HT-29 (cell line): ENCODE measurements around the gene ANK3. TPM values are rescaled to one million over a fixed set of nuclear protein-coding genes. Genes with fewer than 3 reads are reported as not detected.

ENCODE experiments used
- DNase-seq: peaks from one replicate; pipeline ENCODE4 v3.0.0-alpha.2; 2015; ENCODE audit warnings: low spot score
- total RNA-seq: library from RNA; depleted of rRNA; stranded (reverse); fragments of >200 nt; shearing (Covaris generic); gene quantifications from 2 replicates; pipeline ENCODE4 v1.2.3, GENCODE V29; 2014

ANK3 gene
- total RNA-seq, 1 experiment from 2014 or later, result 11.5 TPM

DNA sequence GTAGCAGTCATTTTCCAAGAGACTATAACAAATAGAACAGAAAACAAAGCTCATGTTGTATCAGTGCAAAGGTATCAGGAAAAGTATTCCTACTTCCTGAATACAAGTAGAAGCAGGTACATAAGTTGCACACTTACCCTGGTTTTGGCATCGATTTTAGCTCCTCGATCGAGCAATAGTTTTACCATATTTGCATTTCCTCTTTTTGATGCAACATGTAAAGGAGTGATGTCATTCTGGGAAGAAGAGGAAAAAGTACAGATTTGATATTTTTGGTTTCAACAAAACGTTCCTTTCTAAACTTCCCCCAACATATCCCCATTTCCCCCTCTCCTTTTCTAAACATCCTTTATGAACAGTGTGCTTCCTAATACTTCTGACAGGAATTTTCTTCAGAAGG lies 155.1 kb downstream of the ANK3 start:
- DNase-seq, result no peak

GRCh38 chr10:60230892-60231291 lies 158.8 kb downstream of the ANK3 start:
- no peak for DNase-seq

DNA sequence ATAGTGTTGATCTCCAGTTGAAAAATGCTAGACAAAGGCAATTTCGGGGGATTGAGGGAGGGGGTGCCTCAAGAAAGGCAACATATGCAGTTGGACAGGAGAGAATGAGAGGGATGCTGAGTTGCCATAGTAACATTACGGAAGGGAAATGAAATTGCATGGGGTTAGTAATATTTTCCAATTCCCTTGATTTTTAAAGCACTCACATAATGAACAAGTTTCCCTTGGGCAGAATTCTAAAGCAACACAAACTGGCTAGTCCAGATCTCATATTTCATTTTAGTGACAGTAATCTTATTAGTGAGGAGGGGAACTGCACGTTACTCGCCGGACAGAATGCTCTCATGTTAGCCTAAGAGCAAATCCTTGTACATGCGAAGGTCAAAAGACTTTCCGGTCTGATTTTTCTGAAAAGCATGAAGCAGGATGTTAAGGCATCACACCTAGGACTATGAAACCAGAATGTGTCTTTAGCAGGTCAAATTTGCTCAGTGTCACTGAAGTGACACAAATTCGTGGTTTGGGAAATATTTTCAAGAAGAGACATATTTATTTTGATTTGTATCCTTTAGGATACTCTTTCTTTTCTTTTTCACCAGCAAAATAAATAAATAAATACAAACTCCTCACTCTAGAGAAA lies 165.5 kb downstream of the ANK3 start:
- no peak for DNase-seq

- DNase-seq, result no peak
Observed at GRCh38 chr10:60222047-60222446, 167.6 kb downstream of the ANK3 start.

DNA sequence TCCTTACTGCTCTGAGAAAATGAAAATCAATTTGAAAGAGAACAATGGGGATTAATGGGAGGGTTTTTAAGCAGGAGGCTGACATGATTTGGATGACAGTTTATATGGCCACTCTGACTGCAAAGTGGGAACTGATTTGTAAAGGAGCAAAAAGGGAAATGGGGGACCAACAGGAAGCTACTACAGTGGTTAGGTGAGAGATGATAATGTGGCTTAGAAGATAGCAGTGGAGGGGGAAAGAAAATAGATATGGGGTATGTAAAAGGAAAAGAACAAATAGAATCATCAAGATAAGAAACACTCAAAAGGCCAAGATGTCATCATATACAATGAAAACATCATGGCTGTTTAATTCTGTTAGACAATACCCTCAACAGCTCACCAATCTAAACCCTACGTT lies 177.5 kb downstream of the ANK3 start:
- DNase-seq, result no peak

GRCh38 chr10:60209874-60210570 lies 179.7 kb downstream of the ANK3 start:
- no peak for DNase-seq

- DNase-seq, result peak; percentile 62
Observed at GRCh38 chr10:60208676-60209269, 180.9 kb downstream of the ANK3 start.

DNA sequence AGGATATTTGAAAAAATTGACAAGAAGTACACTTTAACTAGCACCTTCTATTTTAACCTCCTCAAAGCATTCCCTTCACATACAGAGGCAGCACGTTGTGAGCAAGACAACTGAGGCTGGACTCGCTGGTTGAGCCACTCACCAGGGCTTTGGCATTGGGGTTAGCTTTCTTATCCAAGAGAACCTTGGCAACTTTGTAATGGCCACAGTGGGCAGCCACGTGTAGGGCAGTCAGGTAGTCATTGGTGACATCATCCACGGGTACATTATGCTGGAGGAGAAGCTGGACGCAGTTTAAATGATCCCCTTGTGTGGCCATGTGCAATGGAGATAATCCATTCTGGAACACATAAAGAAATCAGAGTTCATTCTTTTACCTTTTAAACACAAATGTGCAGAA lies 181.8 kb downstream of the ANK3 start:
- DNase-seq, result no peak

DNA sequence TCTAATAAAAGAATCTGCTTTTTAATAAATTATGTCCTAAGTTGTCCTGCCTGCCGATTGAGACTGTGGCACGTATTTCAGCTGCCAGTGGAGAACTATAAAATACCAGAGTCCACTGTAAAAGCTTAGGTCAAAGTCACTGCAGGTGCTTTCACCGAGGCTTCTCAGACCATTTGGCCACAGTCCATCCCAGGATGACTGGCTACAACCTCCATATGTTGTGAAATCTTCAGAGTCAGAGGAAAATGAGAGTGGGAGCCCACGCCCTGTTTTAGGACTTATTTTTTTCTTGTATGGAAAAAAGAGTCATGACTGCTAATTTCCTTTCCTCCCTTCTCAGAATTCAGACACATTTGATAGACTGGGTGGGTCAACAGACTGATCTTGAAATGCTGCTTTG lies 182.9 kb downstream of the ANK3 start:
- DNase-seq, result no peak

- DNase-seq, result no peak
Observed at GRCh38 chr10:60205741-60206140, 183.9 kb downstream of the ANK3 start.

DNA sequence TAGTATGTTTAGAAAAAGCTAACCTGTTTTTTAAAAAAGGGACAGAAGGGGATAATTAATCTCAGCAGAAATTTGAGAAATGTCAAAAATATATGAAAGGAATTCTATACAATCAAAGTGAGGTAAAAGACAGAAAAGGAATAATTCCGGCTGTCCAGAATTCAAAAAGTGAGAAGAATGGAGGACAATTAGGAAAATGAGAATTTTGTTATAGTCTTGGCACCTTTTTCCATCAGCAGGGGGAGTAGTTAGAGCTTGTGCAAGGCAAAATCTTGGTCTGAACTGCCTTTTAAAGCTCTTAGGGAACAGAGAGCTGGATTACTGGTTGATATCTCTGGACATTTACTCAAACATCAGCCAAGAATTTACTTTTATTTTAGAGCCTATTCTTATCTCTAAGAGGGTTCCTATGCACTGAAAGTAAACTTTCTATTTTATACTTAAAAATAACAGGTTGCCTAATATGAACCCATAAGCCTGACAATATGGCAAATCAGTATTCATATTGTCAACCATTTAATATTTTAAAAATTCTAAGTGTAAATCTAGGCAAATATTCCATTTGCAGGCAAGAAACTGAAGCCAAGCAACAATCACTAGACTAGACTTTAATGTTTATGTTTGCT lies 185.6 kb downstream of the ANK3 start:
- peak; percentile 58 for DNase-seq

DNA sequence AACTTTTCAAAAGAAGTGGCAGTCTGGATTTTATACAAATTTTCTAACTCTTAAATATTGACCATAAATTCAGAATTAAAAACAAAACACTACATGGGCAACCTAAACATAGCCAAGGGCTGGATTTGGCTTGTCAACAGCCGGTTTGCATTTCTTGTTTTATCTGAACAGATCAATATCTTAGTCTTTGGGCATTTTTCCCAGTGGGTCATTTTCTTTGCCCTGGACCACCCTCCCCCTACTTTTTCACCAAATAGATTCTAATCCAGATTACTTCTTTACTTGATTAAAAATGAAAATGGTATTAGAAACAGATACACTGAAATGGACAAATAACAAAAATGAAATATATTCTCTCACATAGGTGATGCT lies 189.0 kb downstream of the ANK3 start:
- DNase-seq, result no peak

DNA sequence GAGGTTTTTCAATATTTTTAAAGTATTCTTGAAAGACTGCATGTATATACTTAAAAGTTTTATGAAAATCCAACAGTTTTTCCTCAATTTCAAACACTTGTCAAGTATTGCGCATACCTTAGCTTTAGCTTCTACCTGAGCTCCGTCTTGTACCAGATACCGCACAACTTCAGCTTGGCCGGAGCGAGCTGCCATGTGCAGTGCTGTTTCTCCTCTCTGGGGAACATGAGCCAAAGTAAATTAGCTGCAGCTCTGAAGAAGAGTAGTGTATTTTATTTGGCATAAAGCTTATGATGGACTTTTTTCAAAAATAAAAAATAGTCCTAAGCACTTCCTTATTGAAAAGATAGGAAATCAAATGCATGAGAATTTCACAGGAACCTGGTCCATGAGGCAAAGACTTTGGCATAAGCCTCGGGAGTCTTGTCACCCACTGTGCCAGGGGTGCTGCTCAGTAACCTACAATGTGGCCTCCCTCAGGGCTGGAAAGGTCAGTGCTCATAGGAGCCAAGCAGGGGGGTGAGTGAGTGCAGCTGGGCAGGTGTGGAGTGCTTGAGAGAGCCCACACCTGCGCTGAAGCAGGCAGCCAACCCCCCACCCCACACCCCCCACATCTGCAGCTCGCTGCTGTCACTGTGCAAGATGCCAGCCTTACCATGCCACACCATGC lies 189.5 kb downstream of the ANK3 start:
- DNase-seq, result no peak

DNA sequence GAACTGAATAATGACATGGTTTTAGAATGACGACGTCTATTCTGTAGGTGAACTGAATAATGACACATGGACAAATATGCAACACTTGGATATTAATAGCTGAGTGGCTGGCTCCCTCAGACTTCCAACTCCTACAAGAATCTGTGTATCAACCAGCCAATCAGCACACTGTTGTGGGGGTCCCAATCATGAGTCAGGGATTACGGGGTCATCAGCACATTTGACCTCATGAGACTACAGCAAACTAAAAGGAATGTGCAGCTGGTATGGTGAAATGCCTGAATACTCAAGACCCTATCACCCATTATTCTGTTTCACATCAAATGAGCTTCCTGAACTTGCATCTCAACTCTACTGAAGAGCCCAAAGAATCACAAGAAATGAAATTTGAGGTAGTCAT lies 192.5 kb downstream of the ANK3 start:
- no peak for DNase-seq

DNA sequence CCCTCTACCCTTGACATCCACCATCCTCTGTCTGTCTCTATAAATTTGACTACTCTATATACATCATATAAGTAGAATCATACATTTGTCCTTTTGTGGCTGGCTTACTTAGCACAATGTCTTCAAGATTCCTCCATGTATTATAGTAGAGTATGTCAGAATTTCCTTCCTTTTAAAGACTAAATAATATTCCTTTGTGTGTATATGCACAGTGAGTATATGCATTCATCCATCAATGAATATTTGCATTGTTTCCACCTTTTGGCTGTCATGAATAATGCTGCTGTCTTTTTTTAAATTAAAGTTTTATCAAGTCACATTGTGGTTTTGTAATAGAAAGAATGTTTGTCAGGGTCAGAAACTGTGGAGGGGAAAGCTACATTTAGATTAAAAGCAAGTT lies 195.3 kb downstream of the ANK3 start:
- DNase-seq, result no peak

- no peak for DNase-seq
Observed at GRCh38 chr10:60192946-60193345, 196.7 kb downstream of the ANK3 start.

DNA sequence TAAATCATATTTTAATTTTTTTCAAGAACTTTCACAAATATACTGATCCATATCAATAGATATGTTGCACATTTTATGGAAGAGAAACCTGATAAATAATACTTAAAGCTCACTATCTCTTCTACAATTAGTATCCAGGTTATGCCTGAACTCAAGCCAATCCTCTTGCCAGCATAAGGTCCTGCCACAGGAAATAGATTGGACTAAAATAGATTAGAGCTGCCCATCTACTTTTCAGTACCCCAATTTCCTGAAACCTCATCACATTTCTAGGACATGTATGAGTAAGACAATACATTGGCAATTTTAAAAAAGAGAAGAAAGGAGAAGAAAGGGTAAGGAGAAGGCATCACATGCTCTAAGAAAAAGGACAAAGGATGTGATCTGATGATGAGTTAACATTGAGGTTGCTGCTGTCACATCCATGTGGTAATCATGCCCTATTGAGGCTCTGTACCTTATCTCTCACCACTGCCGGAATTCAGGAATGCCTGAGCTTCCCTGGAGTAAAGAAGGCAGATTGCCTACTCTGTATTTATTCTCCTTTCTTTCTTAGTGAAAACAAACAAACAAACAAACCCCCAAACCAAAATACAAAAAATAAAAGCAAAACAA lies 199.7 kb downstream of the ANK3 start:
- no peak for DNase-seq

DNA sequence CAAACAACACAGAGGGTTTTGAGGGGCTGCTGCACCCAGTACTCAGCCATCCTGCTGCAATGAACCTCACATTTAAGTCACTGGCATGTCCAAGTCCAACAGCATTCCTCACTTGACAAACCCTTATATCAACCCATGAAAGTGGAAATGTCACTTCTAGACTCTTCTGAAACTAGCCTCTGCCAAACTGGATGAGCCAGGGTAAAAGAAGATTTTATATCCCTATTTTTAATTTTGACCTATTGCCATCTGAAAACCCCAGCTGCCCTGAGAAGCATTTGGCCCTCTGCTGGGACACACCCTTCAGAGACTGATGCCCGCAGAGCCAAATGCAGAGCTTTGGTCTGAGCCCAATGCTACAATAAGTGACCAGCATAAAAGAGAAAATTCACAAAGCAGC lies 201.1 kb downstream of the ANK3 start:
- no peak for DNase-seq

GRCh38 chr10:60187691-60188090 lies 202.0 kb downstream of the ANK3 start:
- no peak for DNase-seq

- DNase-seq, result no peak
Observed at GRCh38 chr10:60186315-60187071, 203.2 kb downstream of the ANK3 start.

DNA sequence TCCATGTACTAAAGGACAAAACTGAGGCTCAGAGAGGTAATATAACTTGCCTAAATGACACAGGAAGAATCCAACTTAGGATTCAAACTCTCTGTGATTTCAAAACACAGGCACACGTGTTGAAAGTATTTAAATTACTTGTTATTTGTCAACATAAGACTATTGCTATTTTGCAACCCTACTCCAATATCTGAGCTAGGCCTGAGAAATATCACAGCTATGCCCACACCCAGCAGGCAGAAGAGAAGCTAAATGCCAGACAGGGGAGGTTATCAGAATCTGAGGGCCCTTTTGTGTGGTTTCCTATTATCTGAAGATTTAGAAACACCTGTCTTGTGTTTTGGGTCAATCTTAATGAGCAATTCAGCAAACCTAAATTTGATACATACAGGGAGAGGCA lies 204.3 kb downstream of the ANK3 start:
- no peak for DNase-seq
